CD4-positive, CD25-positive, alpha-beta regulatory T cell (primary cell): ENCODE results near the gene NXN. TPM values are rescaled to one million over a fixed set of nuclear protein-coding genes. Genes with fewer than 3 reads are reported as not detected.

ENCODE experiments used
- ATAC-seq, 2 donors: fragments of 150-1000 bp; cut with Tn5 transposase; one replicate each; pipeline ENCODE4 v1.10.0; 2021; ENCODE audit warnings: low read depth in 2 of 2, moderate number of reproducible peaks in 2 of 2, moderate library complexity in 1 of 2
- DNase-seq, 3 donors: peaks; one replicate each; pipeline versions ENCODE4 v3.0.0 to v3.0.0-alpha.2; 2012 to 2022; ENCODE audit warnings: mixed read lengths in 1 of 3
- H3K27ac ChIP-seq: one replicate; pipeline ENCODE4 v1.7.0; 2013; ENCODE audit warnings: mild to moderate bottlenecking, low read length; ENCODE audit not compliant: insufficient read depth, poor library complexity, severe bottlenecking
- H3K27me3 ChIP-seq: one replicate; pipeline ENCODE4 v1.7.0; 2013; ENCODE audit warnings: low read length; ENCODE audit not compliant: control insufficient read depth, insufficient read depth
- H3K36me3 ChIP-seq: one replicate; pipeline ENCODE4 v1.7.0; 2013; ENCODE audit warnings: mild to moderate bottlenecking, low read length, moderate library complexity; ENCODE audit not compliant: control insufficient read depth, insufficient read depth
- H3K4me1 ChIP-seq: 2 replicates; pipeline ENCODE4 v1.7.0; 2013; ENCODE audit warnings: mild to moderate bottlenecking, low read length; ENCODE audit not compliant: insufficient read depth, control insufficient read depth, poor library complexity, severe bottlenecking
- H3K4me3 ChIP-seq: one replicate; pipeline ENCODE4 v1.7.0; 2013; ENCODE audit warnings: low read depth, mild to moderate bottlenecking, low read length, moderate library complexity
- H3K9me3 ChIP-seq, 2 experiments: 1 replicate in 1 of 2; 2 replicates in 1 of 2; pipeline ENCODE4 v1.7.0; 2013; ENCODE audit warnings: low read length in 2 of 2, mild to moderate bottlenecking in 1 of 2, moderate library complexity in 1 of 2; ENCODE audit not compliant: control insufficient read depth in 2 of 2
- H3K27ac Mint-ChIP-seq, 3 donors: one replicate each; pipeline ENCODE4 v1.8.0; 2020 to 2022; ENCODE audit warnings: mild to moderate bottlenecking in 3 of 3, mixed read lengths in 3 of 3, moderate library complexity in 2 of 3
- H3K27me3 Mint-ChIP-seq: one replicate; pipeline ENCODE4 v1.8.0; 2022; ENCODE audit warnings: mild to moderate bottlenecking, mixed read lengths
- H3K36me3 Mint-ChIP-seq: one replicate; pipeline ENCODE4 v1.8.0; 2020; ENCODE audit warnings: mixed read lengths
- H3K4me1 Mint-ChIP-seq, 4 donors: one replicate each; pipeline ENCODE4 v1.8.0; 2020 to 2022; ENCODE audit warnings: mixed read lengths in 4 of 4, mild to moderate bottlenecking in 1 of 4
- H3K4me3 Mint-ChIP-seq, 4 donors: one replicate each; pipeline ENCODE4 v1.8.0; 2020 to 2022; ENCODE audit warnings: mild to moderate bottlenecking in 4 of 4, mixed read lengths in 4 of 4, moderate library complexity in 3 of 4
- H3K9me3 Mint-ChIP-seq, 7 donors: one replicate each; pipeline ENCODE4 v1.8.0; 2020 to 2022; ENCODE audit warnings: mixed read lengths in 7 of 7, mild to moderate bottlenecking in 3 of 7, moderate library complexity in 2 of 7
- polyA plus RNA-seq, 4 donors: library from polyadenylated mRNA; unstranded; fragments of 300-500 nt; fragmentation: Illumina TruSeq; gene quantifications; one replicate each; pipeline ENCODE4 v1.2.3, GENCODE V29; 2021
- total RNA-seq: library from RNA; stranded (reverse); gene quantifications from one replicate; pipeline ENCODE4 v1.2.3, GENCODE V29; 2022

Gene NXN
- total RNA-seq (0.49 TPM), polyA plus RNA-seq (under 1 TPM; 0.44 to 0.89 (median 0.73) TPM)

- ATAC-seq = peak; percentile 84 to 86
- Mint-ChIP-seq H3K27ac (peak within 1 kb of the TSS in 2 of 3 donors; percentile 31 to 85), H3K27me3 (peaks cover 36% of the 10 kb centered on the region), H3K4me1 (peaks cover 7 to 21% (median 13%) of the 10 kb centered on the region in 4 donors), H3K4me3 (peak within 1 kb of the TSS; percentile 79 to 96 (median 87)), H3K9me3 (peaks cover 0 to 2% (median 0%) of the 10 kb centered on the region in 7 donors), H3K36me3 (no peaks in the 10 kb centered on the region)
- Histone ChIP-seq H3K36me3 (no peaks in the 10 kb centered on the region), H3K4me1 (peaks cover 24% of the 10 kb centered on the region), H3K27me3 (peaks cover 19% of the 10 kb centered on the region), H3K4me3 (no peak within 1 kb of the TSS), H3K9me3 (no peaks in the 10 kb centered on the region), H3K27ac (peak within 1 kb of the TSS; percentile 41)
- DNase-seq = peak; percentile 65 to 84 (median 82)
Observed at GRCh38 chr17:979539-980405, at the start of gene NXN. Gene NXN, minus strand, starts transcription at chr17:979776.

- Histone ChIP-seq H3K27ac (no peak overlapping the region), H3K4me1 (no peaks in the 10 kb centered on the region), H3K4me3 (no peak overlapping the region), H3K9me3 (no peaks in the 10 kb centered on the region), H3K36me3 (peaks cover 5% of the 10 kb centered on the region), H3K27me3 (no peaks in the 10 kb centered on the region)
- H3K4me3 Mint-ChIP-seq = no peak overlapping the region
- DNase-seq (no peak), ATAC-seq (no peak)
- no peaks in the 10 kb centered on the region for H3K9me3 Mint-ChIP-seq
- H3K27me3 Mint-ChIP-seq = no peaks in the 10 kb centered on the region
- H3K27ac Mint-ChIP-seq = no peak overlapping the region
- H3K36me3 Mint-ChIP-seq = peaks cover 6% of the 10 kb centered on the region
- H3K4me1 Mint-ChIP-seq = peaks cover 0 to 5% (median 1%) of the 10 kb centered on the region in 4 donors
Observed at GRCh38 chr17:1027044-1027443, 47.5 kb upstream of the NXN start.

GRCh38 chr17:1026599-1026975 is 47.0 kb upstream of the NXN start:
- H3K4me1 ChIP-seq = no peaks in the 10 kb centered on the region
- H3K36me3 ChIP-seq = peaks cover 5% of the 10 kb centered on the region
- H3K27ac ChIP-seq = no peak overlapping the region
- DNase-seq (no peak), ATAC-seq (no peak)
- no peaks in the 10 kb centered on the region for H3K27me3 ChIP-seq
- H3K4me3 ChIP-seq = no peak overlapping the region
- Mint-ChIP-seq H3K9me3 (no peaks in the 10 kb centered on the region), H3K4me1 (peaks cover 0 to 5% (median 1%) of the 10 kb centered on the region in 4 donors), H3K36me3 (peaks cover 6% of the 10 kb centered on the region), H3K4me3 (no peak overlapping the region), H3K27ac (no peak overlapping the region), H3K27me3 (no peaks in the 10 kb centered on the region)
- H3K9me3 ChIP-seq = no peaks in the 10 kb centered on the region

- Mint-ChIP-seq H3K9me3 (no peaks in the 10 kb centered on the region), H3K27ac (no peak overlapping the region), H3K4me1 (peaks cover 0 to 5% (median 1%) of the 10 kb centered on the region in 4 donors), H3K4me3 (no peak overlapping the region), H3K27me3 (no peaks in the 10 kb centered on the region), H3K36me3 (peaks cover 6% of the 10 kb centered on the region)
- no peaks in the 10 kb centered on the region for H3K9me3 ChIP-seq
- H3K4me3 ChIP-seq = no peak overlapping the region
- H3K4me1 ChIP-seq = no peaks in the 10 kb centered on the region
- H3K36me3 ChIP-seq = peaks cover 5% of the 10 kb centered on the region
- no peak overlapping the region for H3K27ac ChIP-seq
- DNase-seq = no peak
- ATAC-seq = no peak
- H3K27me3 ChIP-seq = no peaks in the 10 kb centered on the region
Observed at GRCh38 chr17:1025733-1026598, 46.4 kb upstream of the NXN start.

- DNase-seq (no peak), ATAC-seq (no peak)
- Histone ChIP-seq H3K4me1 (no peaks in the 10 kb centered on the region), H3K27ac (no peak overlapping the region), H3K27me3 (no peaks in the 10 kb centered on the region), H3K4me3 (no peak overlapping the region), H3K9me3 (no peaks in the 10 kb centered on the region), H3K36me3 (peaks cover 5% of the 10 kb centered on the region)
- peaks cover 13% of the 10 kb centered on the region for H3K36me3 Mint-ChIP-seq
- no peaks in the 10 kb centered on the region for H3K9me3 Mint-ChIP-seq
- H3K4me3 Mint-ChIP-seq = no peak overlapping the region
- H3K27ac Mint-ChIP-seq = no peak overlapping the region
- H3K27me3 Mint-ChIP-seq = no peaks in the 10 kb centered on the region
- H3K4me1 Mint-ChIP-seq = peaks cover 0 to 5% (median 1%) of the 10 kb centered on the region in 4 donors
Observed at GRCh38 chr17:1024076-1024475, 44.5 kb upstream of the NXN start.

GRCh38 chr17:1022278-1023024 is 42.9 kb upstream of the NXN start:
- Histone ChIP-seq H3K36me3 (peaks cover 2% of the 10 kb centered on the region), H3K27ac (no peak overlapping the region), H3K9me3 (no peaks in the 10 kb centered on the region), H3K4me3 (no peak overlapping the region), H3K4me1 (no peaks in the 10 kb centered on the region), H3K27me3 (no peaks in the 10 kb centered on the region)
- Mint-ChIP-seq H3K27ac (no peak overlapping the region), H3K4me3 (no peak overlapping the region), H3K4me1 (peaks cover 0 to 5% (median 0%) of the 10 kb centered on the region in 4 donors), H3K27me3 (no peaks in the 10 kb centered on the region), H3K36me3 (peaks cover 13% of the 10 kb centered on the region), H3K9me3 (no peaks in the 10 kb centered on the region)
- DNase-seq (no peak), ATAC-seq (no peak)

GRCh38 chr17:1021147-1021546 is 41.6 kb upstream of the NXN start:
- H3K4me1 ChIP-seq = no peaks in the 10 kb centered on the region
- H3K4me3 Mint-ChIP-seq = no peak overlapping the region
- H3K27me3 Mint-ChIP-seq = no peaks in the 10 kb centered on the region
- H3K27ac ChIP-seq = no peak overlapping the region
- peaks cover 2% of the 10 kb centered on the region for H3K36me3 ChIP-seq
- no peaks in the 10 kb centered on the region for H3K9me3 Mint-ChIP-seq
- H3K27me3 ChIP-seq = no peaks in the 10 kb centered on the region
- no peaks in the 10 kb centered on the region for H3K9me3 ChIP-seq
- peaks cover 13% of the 10 kb centered on the region for H3K36me3 Mint-ChIP-seq
- H3K4me3 ChIP-seq = no peak overlapping the region
- ATAC-seq = no peak
- peaks cover 0 to 5% (median 0%) of the 10 kb centered on the region in 4 donors for H3K4me1 Mint-ChIP-seq
- no peak for DNase-seq
- no peak overlapping the region for H3K27ac Mint-ChIP-seq
